PC-3 (cell line): ENCODE results near the gene KLHL9.

ENCODE experiments used
- EZH2 ChIP-seq: fragments of 300-600 bp; sonication (generic); IDR thresholded peaks from one replicate; pipeline ENCODE4 v1.6.1; 2017; ENCODE audit warnings: antibody characterized with exemption, mild to moderate bottlenecking, low read length; ENCODE audit not compliant: unreplicated experiment
- EZH2phosphoT487 ChIP-seq: fragments of 300-600 bp; sonication (generic); IDR thresholded peaks from 2 replicates; pipeline ENCODE4 v1.6.1; 2018; ENCODE audit warnings: mild to moderate bottlenecking, antibody characterized with exemption, low read length, borderline replicate concordance
- TF ChIP-seq, protein P1 (sequence below): fragments of 300-600 bp; sonication (generic); conservative IDR thresholded peaks from 2 replicates; pipeline ENCODE4 v1.5.1; 2017; ENCODE audit warnings: antibody characterized with exemption, low read depth, mild to moderate bottlenecking, low read length

DNA sequence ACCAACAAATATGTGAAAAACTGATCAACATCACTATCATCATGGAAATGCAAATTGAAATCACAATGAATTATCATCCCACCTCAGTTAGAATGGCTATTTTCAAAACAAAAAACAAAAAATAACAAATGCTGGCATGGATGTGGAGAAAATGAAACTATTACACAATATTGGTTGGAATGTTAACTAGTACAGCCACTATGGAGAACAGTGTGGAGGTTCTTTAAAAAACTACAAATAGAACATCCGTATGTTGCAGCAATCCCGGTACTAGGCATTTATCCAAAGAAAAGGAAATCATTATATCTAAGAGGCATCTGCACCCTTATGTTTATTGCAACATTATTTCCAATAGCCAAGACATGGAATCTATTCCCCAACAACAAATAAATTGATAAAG lies 21.1 kb downstream of the KLHL9 start:
- TF ChIP-seq, protein P1, sequence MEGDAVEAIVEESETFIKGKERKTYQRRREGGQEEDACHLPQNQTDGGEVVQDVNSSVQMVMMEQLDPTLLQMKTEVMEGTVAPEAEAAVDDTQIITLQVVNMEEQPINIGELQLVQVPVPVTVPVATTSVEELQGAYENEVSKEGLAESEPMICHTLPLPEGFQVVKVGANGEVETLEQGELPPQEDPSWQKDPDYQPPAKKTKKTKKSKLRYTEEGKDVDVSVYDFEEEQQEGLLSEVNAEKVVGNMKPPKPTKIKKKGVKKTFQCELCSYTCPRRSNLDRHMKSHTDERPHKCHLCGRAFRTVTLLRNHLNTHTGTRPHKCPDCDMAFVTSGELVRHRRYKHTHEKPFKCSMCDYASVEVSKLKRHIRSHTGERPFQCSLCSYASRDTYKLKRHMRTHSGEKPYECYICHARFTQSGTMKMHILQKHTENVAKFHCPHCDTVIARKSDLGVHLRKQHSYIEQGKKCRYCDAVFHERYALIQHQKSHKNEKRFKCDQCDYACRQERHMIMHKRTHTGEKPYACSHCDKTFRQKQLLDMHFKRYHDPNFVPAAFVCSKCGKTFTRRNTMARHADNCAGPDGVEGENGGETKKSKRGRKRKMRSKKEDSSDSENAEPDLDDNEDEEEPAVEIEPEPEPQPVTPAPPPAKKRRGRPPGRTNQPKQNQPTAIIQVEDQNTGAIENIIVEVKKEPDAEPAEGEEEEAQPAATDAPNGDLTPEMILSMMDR, result no peak
- TF ChIP-seq EZH2 (no peak), EZH2phosphoT487 (no peak)
